ENCODE data around the gene LCN9.

Gene LCN9

GRCh38 chr9:135693771-135694170, 30.7 kb downstream of the LCN9 start:
- no peak for TF ChIP-seq CTCF (IDR thresholded peaks at IDR 0.05; ENCODE audit: low read depth, low read length)
- Histone ChIP-seq H3K9me3 (ENCODE audit: severe bottlenecking) (no peaks in the 10 kb centered on the region), H3K27me3 (ENCODE audit: insufficient read depth, low read depth, severe bottlenecking) (no peaks in the 10 kb centered on the region), H3K36me3 (no peaks in the 10 kb centered on the region), H3K27ac (no peak overlapping the region), H3K4me3 (ENCODE audit: low read depth, low read length) (no peak overlapping the region)
- no peak for DNase-seq

- H3K36me3 ChIP-seq, result no peaks in the 10 kb centered on the region
- DNase-seq, result no peak
- H3K9me3 ChIP-seq (ENCODE audit: severe bottlenecking), result no peaks in the 10 kb centered on the region
- no peak overlapping the region for H3K27ac ChIP-seq
- H3K4me3 ChIP-seq (ENCODE audit: low read depth, low read length), result no peak overlapping the region
- TF ChIP-seq CTCF (IDR thresholded peaks at IDR 0.05; ENCODE audit: low read depth, low read length), result no peak
- H3K27me3 ChIP-seq (ENCODE audit: insufficient read depth, low read depth, severe bottlenecking), result no peaks in the 10 kb centered on the region
Measured at GRCh38 chr9:135694414-135694813, 31.3 kb downstream of the LCN9 start.

- Histone ChIP-seq H3K36me3 (no peaks in the 10 kb centered on the region), H3K27me3 (ENCODE audit: insufficient read depth, low read depth, severe bottlenecking) (no peaks in the 10 kb centered on the region), H3K9me3 (ENCODE audit: severe bottlenecking) (no peaks in the 10 kb centered on the region), H3K4me3 (ENCODE audit: low read depth, low read length) (no peak overlapping the region), H3K27ac (no peak overlapping the region)
- DNase-seq, result no peak
- no peak for TF ChIP-seq CTCF (IDR thresholded peaks at IDR 0.05; ENCODE audit: low read depth, low read length)
Measured at GRCh38 chr9:135695036-135695435, 31.9 kb downstream of the LCN9 start.

GRCh38 chr9:135695642-135696041, 32.5 kb downstream of the LCN9 start:
- DNase-seq, result no peak
- Histone ChIP-seq H3K4me3 (ENCODE audit: low read depth, low read length) (no peak overlapping the region), H3K27me3 (ENCODE audit: insufficient read depth, low read depth, severe bottlenecking) (no peaks in the 10 kb centered on the region), H3K36me3 (no peaks in the 10 kb centered on the region), H3K9me3 (ENCODE audit: severe bottlenecking) (no peaks in the 10 kb centered on the region), H3K27ac (no peak overlapping the region)
- no peak for TF ChIP-seq CTCF (IDR thresholded peaks at IDR 0.05; ENCODE audit: low read depth, low read length)

GRCh38 chr9:135696446-135696845, 33.3 kb downstream of the LCN9 start:
- no peak overlapping the region for H3K4me3 ChIP-seq (ENCODE audit: low read depth, low read length)
- H3K36me3 ChIP-seq, result no peaks in the 10 kb centered on the region
- no peak overlapping the region for H3K27ac ChIP-seq
- TF ChIP-seq CTCF (IDR thresholded peaks at IDR 0.05; ENCODE audit: low read depth, low read length), result no peak
- no peaks in the 10 kb centered on the region for H3K27me3 ChIP-seq (ENCODE audit: insufficient read depth, low read depth, severe bottlenecking)
- no peaks in the 10 kb centered on the region for H3K9me3 ChIP-seq (ENCODE audit: severe bottlenecking)
- no peak for DNase-seq

GRCh38 chr9:135697226-135697625, 34.1 kb downstream of the LCN9 start:
- TF ChIP-seq CTCF (IDR thresholded peaks at IDR 0.05; ENCODE audit: low read depth, low read length), result no peak
- H3K27me3 ChIP-seq (ENCODE audit: insufficient read depth, low read depth, severe bottlenecking), result no peaks in the 10 kb centered on the region
- no peaks in the 10 kb centered on the region for H3K9me3 ChIP-seq (ENCODE audit: severe bottlenecking)
- no peak overlapping the region for H3K27ac ChIP-seq
- H3K4me3 ChIP-seq (ENCODE audit: low read depth, low read length), result no peak overlapping the region
- no peak for DNase-seq
- H3K36me3 ChIP-seq, result no peaks in the 10 kb centered on the region
